GM12878 (cell line): ENCODE results near the gene JUND. TPM values are rescaled to one million over a fixed set of nuclear protein-coding genes. Genes with fewer than 3 reads are reported as not detected.

Source experiments
- ATF7 ChIP-seq: fragments of 450-650 bp; IDR thresholded peaks from 2 replicates; pipeline ENCODE4 v1.6.1; 2016; ENCODE audit warnings: low read depth, mild to moderate bottlenecking
- BHLHE40 ChIP-seq, 2 experiments: fragments of 450-650 bp in 1 of 2; IDR thresholded peaks; 2 replicates each; pipeline ENCODE4 v1.6.1; 2011 to 2017; ENCODE audit warnings: low read depth in 2 of 2, borderline replicate concordance in 1 of 2, improper control_type of control experiment in 1 of 2, low read length in 1 of 2, mild to moderate bottlenecking in 1 of 2
- ELK1 ChIP-seq: IDR thresholded peaks from 2 replicates; pipeline ENCODE4 v1.6.1; 2012; ENCODE audit warnings: low read depth, low read length, improper control_type of control experiment
- ESRRA ChIP-seq: IDR thresholded peaks from 2 replicates; pipeline ENCODE4 v1.6.1; 2012; ENCODE audit warnings: mild to moderate bottlenecking, low read length, improper control_type of control experiment
- HDAC6 ChIP-seq: fragments of 200-600 bp; sonication (generic); IDR thresholded peaks from one replicate; pipeline ENCODE4 v1.8.0; 2017; ENCODE audit warnings: antibody characterized with exemption; ENCODE audit not compliant: unreplicated experiment
- HSF1 ChIP-seq: fragments of 150-350 bp; IDR thresholded peaks from 2 replicates; pipeline ENCODE4 v1.6.1; 2014; ENCODE audit warnings: mild to moderate bottlenecking, low read depth, low read length
- IRF3 ChIP-seq: fragments of 450-650 bp; IDR thresholded peaks from 2 replicates; pipeline ENCODE4 v1.6.1; 2014; ENCODE audit warnings: mild to moderate bottlenecking
- IRF4 ChIP-seq: IDR thresholded peaks from 2 replicates; pipeline ENCODE4 v1.6.1; 2011; ENCODE audit warnings: low read depth, low read length
- IRF5 ChIP-seq: fragments of 450-650 bp; IDR thresholded peaks from 2 replicates; pipeline ENCODE4 v1.6.1; 2017; ENCODE audit warnings: borderline replicate concordance
- JUND ChIP-seq: IDR thresholded peaks from 2 replicates; pipeline ENCODE4 v1.6.1; 2012; ENCODE audit warnings: low read depth, mild to moderate bottlenecking, low read length, improper control_type of control experiment, moderate library complexity
- KLF5 ChIP-seq: fragments of 450-650 bp; IDR thresholded peaks from 2 replicates; pipeline ENCODE4 v1.6.1; 2014; ENCODE audit warnings: mild to moderate bottlenecking; ENCODE audit not compliant: partially characterized antibody
- MYC ChIP-seq: IDR thresholded peaks from 2 replicates; pipeline ENCODE4 v1.6.1; 2011; ENCODE audit warnings: mild to moderate bottlenecking, low read length, moderate library complexity, inconsistent platforms; ENCODE audit not compliant: insufficient read depth, insufficient replicate concordance, insufficient read length, severe bottlenecking
- NBN ChIP-seq: fragments of 450-650 bp; IDR thresholded peaks from 2 replicates; pipeline ENCODE4 v1.6.1; 2016
- NKRF ChIP-seq: fragments of 450-650 bp; conservative IDR thresholded peaks from 2 replicates; pipeline ENCODE4 v1.6.1; 2017; ENCODE audit warnings: mild to moderate bottlenecking, moderate library complexity
- SIN3A ChIP-seq: IDR thresholded peaks from 2 replicates; pipeline ENCODE4 v1.6.1; 2012; ENCODE audit warnings: low read depth, low read length, improper control_type of control experiment
- SIX5 ChIP-seq: IDR thresholded peaks from 2 replicates; pipeline ENCODE4 v1.6.1; 2011; ENCODE audit warnings: mild to moderate bottlenecking, low read depth, low read length, moderate library complexity; ENCODE audit not compliant: severe bottlenecking
- SMC3 ChIP-seq: IDR thresholded peaks from 2 replicates; pipeline ENCODE4 v1.6.1; 2011; ENCODE audit warnings: low read length, improper control_type of control experiment, borderline replicate concordance
- TAF1 ChIP-seq: IDR thresholded peaks from 2 replicates; pipeline ENCODE4 v1.6.1; 2011; ENCODE audit warnings: mild to moderate bottlenecking, low read depth, low read length, borderline replicate concordance
- TCF12 ChIP-seq: IDR thresholded peaks from 2 replicates; pipeline ENCODE4 v1.6.1; 2011; ENCODE audit warnings: low read depth, mild to moderate bottlenecking, low read length
- YBX1 ChIP-seq: fragments of 450-650 bp; IDR thresholded peaks from 2 replicates; pipeline ENCODE4 v1.6.1; 2016; ENCODE audit warnings: antibody characterized with exemption
- polyA plus RNA-seq, 11 experiments: library from polyadenylated mRNA; depleted of rRNA in 4 of 11; unstranded in 6 of 11; stranded (reverse) in 5 of 11; fragments of >200 nt; fragmentation: Nextera tagmentation in 4 of 11; fragmentation: Illumina TruSeq in 1 of 11; extraction: Ambion mirVana in 4 of 11; extraction: Trizol in 1 of 11; gene quantifications; 1 replicate in 1 of 11; 2 replicates in 10 of 11; pipeline versions ENCODE4 v1.2.1 to v1.2.3, GENCODE V29; 2011 to 2016; ENCODE audit warnings: inconsistent platforms in 2 of 11, missing spikeins in 2 of 11, low read depth in 1 of 11
- total RNA-seq, 4 experiments: library from RNA; depleted of rRNA in 3 of 4; stranded (reverse); fragments of >200 nt in 3 of 4; fragmentation: Illumina TruSeq in 1 of 4; extraction: Trizol in 1 of 4; gene quantifications; 2 replicates each; pipeline versions ENCODE4 v1.2.1 to v1.2.3, GENCODE V29; 2013 to 2021
- TF ChIP-seq, protein P1 (sequence below): fragments of 450-650 bp; IDR thresholded peaks from 2 replicates; pipeline ENCODE4 v1.6.1; 2017; ENCODE audit warnings: mild to moderate bottlenecking

Gene JUND
- total and polyA plus RNA-seq, 10 of the 15 experiments (the other 5 are each of a cell fraction or from before 2014, with no cell fraction given): 7.4 to 164 (median 18.8) TPM

- no peak for TF ChIP-seq ESRRA
- TF ChIP-seq SIX5: no peak
- no peak for TF ChIP-seq IRF3
- TF ChIP-seq BHLHE40 (IDR thresholded peaks at IDR 0.05; ENCODE audit: borderline replicate concordance in 1 of 2, low read depth in 2 of 2, low read length in 1 of 2): peak; percentile 46 to 48; a peak in 1 of 4 replicates
- peak; percentile 76 for TF ChIP-seq ATF7
- no peak; the same call in 1 of the 2 replicates for TF ChIP-seq ELK1
- TF ChIP-seq SIN3A: 0 out of 2 replicates have a peak, but pooled peaks have one; percentile 46
- TF ChIP-seq SMC3: peak; percentile 85
- peak; percentile 69; the same call in 1 of the 2 replicates for TF ChIP-seq TCF12
- no peak for TF ChIP-seq JUND
- TF ChIP-seq, protein P1, sequence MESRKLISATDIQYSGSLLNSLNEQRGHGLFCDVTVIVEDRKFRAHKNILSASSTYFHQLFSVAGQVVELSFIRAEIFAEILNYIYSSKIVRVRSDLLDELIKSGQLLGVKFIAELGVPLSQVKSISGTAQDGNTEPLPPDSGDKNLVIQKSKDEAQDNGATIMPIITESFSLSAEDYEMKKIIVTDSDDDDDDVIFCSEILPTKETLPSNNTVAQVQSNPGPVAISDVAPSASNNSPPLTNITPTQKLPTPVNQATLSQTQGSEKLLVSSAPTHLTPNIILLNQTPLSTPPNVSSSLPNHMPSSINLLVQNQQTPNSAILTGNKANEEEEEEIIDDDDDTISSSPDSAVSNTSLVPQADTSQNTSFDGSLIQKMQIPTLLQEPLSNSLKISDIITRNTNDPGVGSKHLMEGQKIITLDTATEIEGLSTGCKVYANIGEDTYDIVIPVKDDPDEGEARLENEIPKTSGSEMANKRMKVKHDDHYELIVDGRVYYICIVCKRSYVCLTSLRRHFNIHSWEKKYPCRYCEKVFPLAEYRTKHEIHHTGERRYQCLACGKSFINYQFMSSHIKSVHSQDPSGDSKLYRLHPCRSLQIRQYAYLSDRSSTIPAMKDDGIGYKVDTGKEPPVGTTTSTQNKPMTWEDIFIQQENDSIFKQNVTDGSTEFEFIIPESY: no peak
- TF ChIP-seq YBX1: peak; percentile 60; the same call in 1 of the 2 replicates
- no peak for TF ChIP-seq HDAC6
- TF ChIP-seq KLF5: peak; percentile 76
- peak; percentile 51; the same call in 1 of the 2 replicates for TF ChIP-seq NKRF
- no peak for TF ChIP-seq HSF1
- no peak for TF ChIP-seq MYC
- no peak for TF ChIP-seq IRF5
- peak; percentile 66 for TF ChIP-seq TAF1
- peak; percentile 94 for TF ChIP-seq NBN
- TF ChIP-seq IRF4: no peak
Measured at GRCh38 chr19:18279516-18280246, 1.7 kb downstream of the JUND start (continued).
